GM18858 (cell line): ENCODE results near the gene MRPS26.
"Not testable (repeated sequence)": the region's sequence is repeated elsewhere in the genome, so short reads cannot be mapped to it uniquely, and the experiment has no call there.

ENCODE experiments used
- ATAC-seq: cut with Tn5 transposase; IDR thresholded peaks from one replicate; pipeline ENCODE4 v1.9.1; 2021; ENCODE audit not compliant: unreplicated experiment

MRPS26 gene

GRCh38 chr20:3041854-3042409 is 3.9 kb upstream of the MRPS26 start:
- ATAC-seq = no peak

- ATAC-seq = no peak
Measured at GRCh38 chr20:3042625-3043024, 3.2 kb upstream of the MRPS26 start.

GRCh38 chr20:3043322-3043721 is 2.5 kb upstream of the MRPS26 start, which contains the start of gene GNRH2:
Gene GNRH2 (plus strand): TSS chr20:3043622. CDS start chr20:3044415, 793 bp downstream.
- no peak for ATAC-seq

- no peak for ATAC-seq
Measured at GRCh38 chr20:3044336-3044965, 1.4 kb upstream of the MRPS26 start.

GRCh38 chr20:3045042-3045815 is 623 bp upstream of the MRPS26 start:
- no peak for ATAC-seq

GRCh38 chr20:3046677-3047462 is 1.0 kb downstream of the MRPS26 start:
- ATAC-seq = no peak

GRCh38 chr20:3047486-3048419 is 1.9 kb downstream of the MRPS26 start:
- no peak for ATAC-seq

- ATAC-seq = no peak
Measured at GRCh38 chr20:3051385-3052019, 5.7 kb downstream of the MRPS26 start.

DNA sequence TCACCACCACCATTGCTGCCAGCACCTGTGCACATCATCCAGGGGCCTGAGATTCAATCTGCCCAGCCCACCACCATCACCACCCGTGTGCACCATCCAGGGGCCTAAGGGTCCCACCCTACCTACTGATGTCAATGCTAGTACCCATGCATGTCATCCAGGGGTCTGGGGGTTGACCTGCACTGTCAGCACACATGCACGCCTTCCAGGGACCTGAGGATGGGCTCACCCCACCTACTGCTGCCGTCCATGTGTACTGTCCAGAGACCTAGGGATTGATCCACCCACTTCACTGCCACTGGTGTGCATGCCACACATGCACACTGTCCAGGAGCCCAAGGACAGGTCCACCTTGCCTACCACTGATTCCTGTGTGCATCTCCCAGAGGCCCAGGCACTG is 13.6 kb downstream of the MRPS26 start:
- no peak for ATAC-seq

GRCh38 chr20:3064119-3064518 is 18.3 kb downstream of the MRPS26 start:
- not testable (repeated sequence) for ATAC-seq

DNA sequence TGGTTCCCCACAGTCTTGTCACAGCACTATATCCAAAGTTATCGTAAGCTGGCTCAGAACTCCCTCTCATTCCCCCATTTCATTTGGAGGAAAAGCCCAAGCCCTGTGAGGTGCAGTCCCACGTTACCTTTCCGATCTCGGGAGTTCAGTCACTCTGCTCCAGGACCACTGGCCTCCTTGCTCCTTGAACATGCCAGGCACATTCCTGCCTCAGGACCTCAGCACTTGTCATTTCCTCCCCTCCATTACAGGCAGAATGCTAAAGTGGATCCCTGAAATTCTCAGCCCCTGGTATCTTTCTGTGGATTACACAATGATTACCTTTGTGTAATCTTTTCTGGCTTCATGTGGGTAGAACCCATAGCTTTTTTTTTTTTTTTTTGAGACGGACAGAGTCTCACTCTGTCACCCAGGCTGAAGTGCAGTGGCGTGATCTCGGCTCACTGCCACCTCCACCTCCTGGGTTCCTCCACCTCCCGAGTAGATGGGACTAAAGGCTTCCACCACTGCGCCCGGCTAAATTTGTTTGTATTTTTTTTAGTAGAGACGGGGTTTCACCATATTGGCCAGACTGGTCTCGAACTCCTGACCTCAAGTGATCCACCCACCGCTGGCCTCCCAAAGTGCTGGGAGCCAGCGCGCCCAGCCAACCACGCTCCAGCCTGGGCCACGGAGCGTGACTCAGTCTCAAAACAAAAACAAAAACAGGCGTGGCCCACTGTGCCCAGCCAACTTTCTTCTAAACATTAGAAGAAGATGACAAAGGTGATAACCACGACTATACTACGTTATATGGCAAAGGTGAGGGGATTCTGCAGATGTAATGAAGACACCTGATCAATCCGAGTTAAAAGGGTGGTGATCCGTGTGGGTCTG is 21.5 kb downstream of the MRPS26 start:
- no peak for ATAC-seq

GRCh38 chr20:3068075-3068474 is 22.2 kb downstream of the MRPS26 start:
- no peak for ATAC-seq

- ATAC-seq = no peak
Measured at GRCh38 chr20:3068986-3069900, 23.4 kb downstream of the MRPS26 start.

GRCh38 chr20:3070725-3071124 is 24.9 kb downstream of the MRPS26 start:
- no peak for ATAC-seq

- no peak for ATAC-seq
Measured at GRCh38 chr20:3071266-3071609, 25.4 kb downstream of the MRPS26 start.

GRCh38 chr20:3071610-3072529 is 26.0 kb downstream of the MRPS26 start, which contains the start of gene OXT:
Gene OXT (plus strand): TSS chr20:3071620. CDS start chr20:3071656, 36 bp downstream.
- ATAC-seq = no peak
